HEK293T (cell line): ENCODE data around the gene RMP24.

Experiments
- CTCF ChIA-PET: fragments of 350-600 bp; formaldehyde crosslinking; extraction: SDS; loops from one replicate; lab custom pipeline; 2021; ENCODE audit warnings: antibody characterized with exemption, inconsistent platforms; lab: Yijun Ruan, JAX
- POLR2A ChIA-PET: fragments of 350-600 bp; formaldehyde crosslinking; extraction: SDS; loops from one replicate; lab custom pipeline; 2020; ENCODE audit warnings: antibody characterized with exemption, inconsistent platforms; lab: Yijun Ruan, JAX
- DNase-seq: peaks from one replicate; pipeline ENCODE4 v3.0.0; 2012; ENCODE audit warnings: mixed read lengths; ENCODE audit errors: extremely low spot score
- ARNT ChIP-seq: fragments of 450-650 bp; IDR thresholded peaks from 2 replicates; pipeline ENCODE4 v1.6.1; 2017; ENCODE audit warnings: mild to moderate bottlenecking
- BHLHE40 ChIP-seq: fragments of 450-650 bp; IDR thresholded peaks from 2 replicates; pipeline ENCODE4 v1.6.1; 2016; ENCODE audit warnings: mild to moderate bottlenecking, moderate library complexity, borderline replicate concordance
- CTBP1 ChIP-seq: fragments of 450-650 bp; IDR thresholded peaks from 2 replicates; pipeline ENCODE4 v1.6.1; 2016; ENCODE audit warnings: borderline replicate concordance
- ELF4 ChIP-seq: fragments of 450-650 bp; IDR thresholded peaks from 2 replicates; pipeline ENCODE4 v1.6.1; 2017; ENCODE audit warnings: antibody characterized with exemption
- FOXA1 ChIP-seq: fragments of 450-650 bp; IDR thresholded peaks from 2 replicates; pipeline ENCODE4 v1.6.1; 2016; ENCODE audit warnings: mild to moderate bottlenecking
- FOXK2 ChIP-seq: fragments of 450-650 bp; IDR thresholded peaks from 2 replicates; pipeline ENCODE4 v1.6.1; 2016; ENCODE audit warnings: mild to moderate bottlenecking
- FOXM1 ChIP-seq: fragments of 450-650 bp; IDR thresholded peaks from 2 replicates; pipeline ENCODE4 v1.6.1; 2017; ENCODE audit warnings: mild to moderate bottlenecking, borderline replicate concordance
- HDGF ChIP-seq: fragments of 450-650 bp; IDR thresholded peaks from 2 replicates; pipeline ENCODE4 v1.6.1; 2017; ENCODE audit warnings: antibody characterized with exemption, borderline replicate concordance
- L3MBTL2 ChIP-seq: fragments of 450-650 bp; conservative IDR thresholded peaks from 2 replicates; pipeline ENCODE4 v1.6.1; 2016; ENCODE audit warnings: mild to moderate bottlenecking
- LEF1 ChIP-seq: fragments of 450-650 bp; IDR thresholded peaks from 2 replicates; pipeline ENCODE4 v1.6.1; 2017; ENCODE audit warnings: mild to moderate bottlenecking, borderline replicate concordance
- NFRKB ChIP-seq: fragments of 450-650 bp; IDR thresholded peaks from 2 replicates; pipeline ENCODE4 v1.6.1; 2016; ENCODE audit warnings: mild to moderate bottlenecking, moderate library complexity
- SP1 ChIP-seq: fragments of 450-650 bp; IDR thresholded peaks from 2 replicates; pipeline ENCODE4 v1.6.1; 2017
- SUZ12 ChIP-seq: fragments of 450-650 bp; IDR thresholded peaks from 2 replicates; pipeline ENCODE4 v1.6.1; 2016; ENCODE audit warnings: mild to moderate bottlenecking
- TARDBP ChIP-seq: fragments of 450-650 bp; IDR thresholded peaks from 2 replicates; pipeline ENCODE4 v1.6.1; 2016
- ZNF384 ChIP-seq: fragments of 450-650 bp; IDR thresholded peaks from 2 replicates; pipeline ENCODE4 v1.6.1; 2016
- TF ChIP-seq, protein P1 (sequence below): fragments of 450-650 bp; IDR thresholded peaks from 2 replicates; pipeline ENCODE4 v1.6.1; 2016

RMP24 gene

DNA sequence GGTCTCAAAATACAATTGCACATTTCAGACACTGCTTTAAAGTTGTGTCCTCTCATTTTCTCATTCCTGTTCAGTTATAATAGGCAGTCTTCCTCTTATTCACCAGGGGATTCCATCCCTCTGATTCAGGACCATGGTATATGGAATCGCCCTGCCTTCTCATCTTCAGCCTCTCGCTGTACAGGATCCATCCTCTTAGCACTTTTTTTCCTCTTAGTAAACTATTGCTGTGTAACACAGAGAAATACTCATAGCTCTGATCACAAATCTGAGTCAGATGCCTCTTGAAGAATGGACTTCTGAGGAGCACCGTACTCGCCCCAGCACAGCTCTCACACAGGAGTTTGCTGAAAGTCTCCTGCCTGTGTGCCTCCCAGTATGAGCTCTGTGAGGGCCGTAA is 11.3 kb downstream of the RMP24 start:
- CTCF ChIA-PET = no interaction called here
- DNase-seq = no peak
- POLR2A ChIA-PET = no interaction called here
- TF ChIP-seq NFRKB (no peak), TARDBP (no peak), FOXA1 (no peak), LEF1 (no peak), BHLHE40 (no peak), ELF4 (no peak), FOXM1 (no peak), HDGF (no peak), ZNF384 (no peak), ARNT (no peak), CTBP1 (no peak), SP1 (no peak), L3MBTL2 (no peak), SUZ12 (no peak), FOXK2 (no peak)
- TF ChIP-seq, protein P1, sequence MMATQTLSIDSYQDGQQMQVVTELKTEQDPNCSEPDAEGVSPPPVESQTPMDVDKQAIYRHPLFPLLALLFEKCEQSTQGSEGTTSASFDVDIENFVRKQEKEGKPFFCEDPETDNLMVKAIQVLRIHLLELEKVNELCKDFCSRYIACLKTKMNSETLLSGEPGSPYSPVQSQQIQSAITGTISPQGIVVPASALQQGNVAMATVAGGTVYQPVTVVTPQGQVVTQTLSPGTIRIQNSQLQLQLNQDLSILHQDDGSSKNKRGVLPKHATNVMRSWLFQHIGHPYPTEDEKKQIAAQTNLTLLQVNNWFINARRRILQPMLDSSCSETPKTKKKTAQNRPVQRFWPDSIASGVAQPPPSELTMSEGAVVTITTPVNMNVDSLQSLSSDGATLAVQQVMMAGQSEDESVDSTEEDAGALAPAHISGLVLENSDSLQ = no peak

DNA sequence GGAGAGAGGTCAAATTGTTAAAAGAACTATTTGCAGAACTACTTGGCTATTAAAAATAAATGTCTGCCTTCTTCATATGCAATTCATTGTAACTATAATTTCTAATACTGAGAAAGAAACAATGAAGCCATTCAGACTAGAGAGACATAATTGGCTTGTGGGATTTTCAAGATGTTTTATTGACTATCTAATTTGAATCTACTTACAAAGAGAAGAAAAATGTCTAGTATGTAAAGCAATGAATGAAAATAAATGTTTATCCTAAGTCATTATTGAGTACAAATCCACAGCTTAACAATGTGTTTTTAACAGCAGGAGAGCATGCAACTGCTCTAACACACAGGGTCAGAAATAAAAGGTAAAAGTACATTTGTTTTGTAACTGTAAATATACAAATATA is 19.2 kb downstream of the RMP24 start:
- CTCF ChIA-PET = no interaction called here
- POLR2A ChIA-PET = interaction anchor here (1.1 kb wide), 1 partner anchor 19 kb away, joined by 3 read pairs; the partner anchor contains the start of gene RMP24

DNA sequence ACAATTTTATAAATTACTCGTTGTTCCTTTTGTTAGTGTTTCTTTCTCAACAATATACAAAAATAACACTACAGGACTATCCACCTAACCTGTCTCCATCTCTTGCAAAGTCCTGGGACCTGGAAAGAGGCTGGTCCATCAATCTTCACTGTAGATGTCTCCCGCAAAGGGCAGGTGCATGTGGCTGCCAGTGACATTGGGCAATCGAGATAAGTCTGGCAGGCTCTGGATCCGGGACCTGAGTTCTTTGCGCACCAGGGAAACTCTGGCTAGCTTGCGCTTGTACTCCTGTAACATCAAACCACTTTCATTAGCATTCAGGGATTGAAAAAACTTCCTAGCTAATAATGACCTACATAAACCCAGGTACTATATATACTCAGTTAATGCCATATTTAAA is 20.5 kb downstream of the RMP24 start:
- POLR2A ChIA-PET = interaction anchor here (0.6 to 1.9 kb wide), 2 partner anchors 20 to 26 kb away, joined by 3 to 4 read pairs; partner anchors contain the start of gene RMP24
- DNase-seq = no peak
- TF ChIP-seq NFRKB (no peak), FOXK2 (no peak), HDGF (no peak), SP1 (no peak), BHLHE40 (no peak), ARNT (no peak), TARDBP (no peak), CTBP1 (no peak), ELF4 (no peak), LEF1 (no peak), SUZ12 (no peak), L3MBTL2 (no peak), FOXA1 (no peak), ZNF384 (no peak), FOXM1 (no peak)
- TF ChIP-seq, protein P1 = no peak
- CTCF ChIA-PET = interaction anchor here (0.7 kb wide), 1 partner anchor 323 kb away, joined by 3 read pairs; no protein-coding TSS in a partner anchor

More for the DNA sequence above, 19.2 kb downstream of the RMP24 start:
- TF ChIP-seq TARDBP (no peak), ARNT (no peak), ELF4 (no peak), FOXM1 (no peak), SP1 (no peak), BHLHE40 (no peak)
- DNase-seq = no peak

DNA sequence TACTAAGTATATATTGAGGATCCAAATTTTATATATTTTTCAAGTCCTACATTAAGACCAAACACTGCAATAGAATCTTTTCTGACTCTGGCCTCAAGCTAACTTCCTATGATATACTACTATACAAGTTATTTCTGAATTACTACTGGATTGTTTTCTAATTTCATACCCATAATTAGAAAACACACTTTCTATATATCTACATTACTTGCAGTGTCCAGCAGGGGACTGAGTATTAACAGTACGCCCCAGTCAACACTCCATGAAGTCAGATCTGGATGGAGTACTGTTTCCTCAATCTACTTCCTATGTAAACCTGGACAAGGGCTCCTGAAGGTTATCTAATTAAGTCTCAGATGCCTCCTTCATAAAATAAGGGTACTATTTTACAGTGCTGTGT is 26.5 kb downstream of the RMP24 start:
- DNase-seq = peak; percentile 59
- CTCF ChIA-PET = interaction anchor here (1.2 kb wide), 1 partner anchor 19 kb away, joined by 3 read pairs; no protein-coding TSS in a partner anchor
- POLR2A ChIA-PET = interaction anchor here (1.4 kb wide), 1 partner anchor 27 kb away, joined by 3 read pairs; the partner anchor contains the start of gene RMP24
- TF ChIP-seq FOXK2 (no peak), BHLHE40 (no peak)

DNA sequence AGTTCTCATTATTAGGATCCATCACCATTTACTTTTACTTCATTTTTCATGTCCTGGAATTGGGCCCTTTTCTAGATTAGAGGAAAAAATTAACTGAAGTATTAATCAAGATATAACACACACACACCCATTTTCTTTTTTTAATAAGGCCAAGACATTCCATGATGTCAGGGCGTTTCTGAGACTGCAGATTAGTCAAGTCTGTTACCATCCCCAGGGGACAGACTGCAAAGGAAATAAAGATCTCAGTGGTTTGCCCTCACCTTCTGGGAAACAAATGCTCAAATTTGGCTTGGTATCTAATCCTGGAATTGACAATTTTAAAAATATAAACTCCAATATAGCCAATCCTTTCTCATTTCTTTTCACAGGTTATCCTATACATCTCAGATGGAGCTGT is 27.4 kb downstream of the RMP24 start:
- ChIA-PET CTCF (no interaction called here), POLR2A (no interaction called here)
- no peak for TF ChIP-seq FOXK2
- TF ChIP-seq ELF4 = no peak
- TF ChIP-seq HDGF = no peak
- TF ChIP-seq SP1 = no peak
- no peak for TF ChIP-seq ZNF384

DNA sequence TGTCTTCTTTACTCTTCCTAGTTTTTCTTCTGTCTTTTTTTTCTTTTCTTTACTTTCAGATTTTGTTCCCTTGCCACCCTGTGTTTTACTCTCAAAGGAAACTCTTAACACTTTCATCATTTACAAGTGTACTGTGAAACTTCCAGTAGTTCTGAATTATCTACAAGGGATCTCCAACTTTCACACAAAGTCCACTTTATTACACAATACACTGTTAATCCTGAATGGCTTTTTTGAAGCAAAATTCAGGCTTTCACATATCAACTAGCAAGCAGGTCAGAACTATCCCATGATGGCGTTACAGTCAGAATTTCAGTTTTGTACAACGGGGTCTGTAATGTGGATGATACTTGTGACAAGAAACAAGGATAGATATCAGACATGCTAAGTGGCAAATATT is 34.5 kb downstream of the RMP24 start:
- no peak for DNase-seq
- ChIA-PET CTCF (no interaction called here), POLR2A (interaction anchor here (1.4 kb wide), 1 partner anchor 35 kb away, joined by 4 read pairs; the partner anchor contains the start of gene RMP24)
- TF ChIP-seq BHLHE40 (no peak), HDGF (no peak), CTBP1 (no peak), LEF1 (no peak)

More for the DNA sequence above, 27.4 kb downstream of the RMP24 start:
- no peak for DNase-seq

DNA sequence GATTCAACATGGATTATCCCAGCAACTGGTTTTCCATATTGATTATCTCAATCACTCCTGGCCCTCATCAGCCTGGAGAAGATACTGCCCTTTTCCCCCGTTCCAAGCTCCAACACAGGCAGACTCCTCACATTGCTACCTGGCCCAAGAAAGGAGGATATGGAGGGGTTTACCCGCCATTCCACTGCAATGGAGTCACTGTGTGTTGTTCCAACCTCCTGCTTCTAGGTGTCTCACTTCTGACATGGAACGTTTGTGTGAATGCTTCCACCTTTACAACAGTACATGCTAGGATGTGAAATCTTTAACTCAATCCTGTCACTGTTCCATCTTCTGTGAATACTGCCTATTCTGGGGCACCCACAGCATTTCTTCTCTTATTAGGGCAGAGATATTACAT is 36.7 kb downstream of the RMP24 start:
- TF ChIP-seq TARDBP (no peak), SP1 (no peak), ELF4 (no peak), BHLHE40 (no peak), CTBP1 (no peak), FOXM1 (no peak), LEF1 (no peak), FOXA1 (no peak)
- TF ChIP-seq, protein P1 = no peak
- ChIA-PET POLR2A (no interaction called here), CTCF (interaction anchor here (1.2 kb wide), 1 partner anchor 8 kb away, joined by 6 read pairs; no protein-coding TSS in a partner anchor)
- DNase-seq = no peak
